Activated naive CD8-positive, alpha-beta T cell treated with anti-CD3 and anti-CD28 coated beads, Interleukin-2, amount 10 ng/mL, durations not matched to agents 7 days and 5 days (primary cell): ENCODE data around the gene XG. TPM values are rescaled to one million over a fixed set of nuclear protein-coding genes. Genes with fewer than 3 reads are reported as not detected.
A peak's percentile ranks its signal among the peaks of the same experiment; 100 is the strongest.
"Not testable (repeated sequence)": the region's sequence is repeated elsewhere in the genome, so short reads cannot be mapped to it uniquely, and the experiment has no call there.

ENCODE experiments used
- ATAC-seq: fragments of 150-1000 bp; cut with Tn5 transposase; one replicate; pipeline ENCODE4 v1.10.0; 2021; ENCODE audit warnings: low read depth, moderate library complexity
- POLR2A ChIA-PET: fragments of 350-600 bp; sonication (Branson Sonifier 250); formaldehyde crosslinking; loops from one replicate; lab custom pipeline; 2021; ENCODE audit warnings: antibody characterized with exemption; lab: Charles Lee
- DNase-seq: peaks from one replicate; pipeline ENCODE4 v3.0.0; 2021
- H3K27ac Mint-ChIP-seq: one replicate; pipeline ENCODE4 v1.8.0; 2022; ENCODE audit warnings: mild to moderate bottlenecking, mixed read lengths
- H3K27me3 Mint-ChIP-seq: one replicate; pipeline ENCODE4 v1.8.0; 2022; ENCODE audit warnings: mild to moderate bottlenecking, moderate library complexity, mixed read lengths
- H3K36me3 Mint-ChIP-seq: one replicate; pipeline ENCODE4 v1.8.0; 2021; ENCODE audit warnings: mild to moderate bottlenecking, mixed read lengths
- H3K4me1 Mint-ChIP-seq: one replicate; pipeline ENCODE4 v1.8.0; 2021; ENCODE audit warnings: mixed read lengths
- H3K4me3 Mint-ChIP-seq: one replicate; pipeline ENCODE4 v1.8.0; 2022; ENCODE audit warnings: mild to moderate bottlenecking, moderate library complexity, mixed read lengths
- H3K9me3 Mint-ChIP-seq: one replicate; pipeline ENCODE4 v1.8.0; 2021; ENCODE audit warnings: mixed read lengths
- total RNA-seq, 2 experiments: library from RNA; stranded (reverse); gene quantifications; one replicate each; pipeline ENCODE4 v1.2.3, GENCODE V29; 2021

XG gene
- total RNA-seq, 2 experiments from 2014 or later, result 0.43 TPM; not detected in 1

DNA sequence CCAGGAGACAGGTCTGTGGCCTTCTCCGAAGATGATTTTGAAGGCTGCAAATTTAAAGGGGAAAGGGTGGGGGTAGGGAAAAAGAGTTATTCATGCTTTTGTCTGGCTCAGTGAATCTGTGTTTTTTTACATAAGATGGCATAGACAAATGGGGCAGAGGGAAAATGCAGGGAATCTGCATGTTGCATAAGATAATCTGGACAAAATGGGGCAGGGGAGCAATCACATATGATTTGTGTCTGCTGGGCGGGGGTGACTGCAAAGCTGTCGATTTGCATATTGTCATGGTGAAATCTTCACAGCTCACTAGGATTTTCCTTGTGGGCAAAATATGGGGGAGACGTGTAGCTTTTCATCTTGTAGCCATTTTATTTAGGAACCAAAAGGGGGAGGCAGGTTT is 47.5 kb downstream of the XG start:
- Mint-ChIP-seq H3K27ac (no peak overlapping the region), H3K36me3 (no peaks in the 10 kb centered on the region), H3K9me3 (no peaks in the 10 kb centered on the region), H3K4me3 (no peak overlapping the region), H3K4me1 (no peaks in the 10 kb centered on the region), H3K27me3 (no peaks in the 10 kb centered on the region)
- POLR2A ChIA-PET, result no interaction called here
- DNase-seq, result no peak
- ATAC-seq, result no peak

- H3K4me3 Mint-ChIP-seq, H3K36me3 Mint-ChIP-seq, ATAC-seq, H3K27ac Mint-ChIP-seq, H3K27me3 Mint-ChIP-seq, DNase-seq, H3K9me3 Mint-ChIP-seq, POLR2A ChIA-PET, H3K4me1 Mint-ChIP-seq: not testable (repeated sequence)
These were observed 48.1 kb downstream of the XG start for GRCh38 chrX:2799980-2800379.

- no peaks in the 10 kb centered on the region for H3K36me3 Mint-ChIP-seq
- H3K9me3 Mint-ChIP-seq, result no peaks in the 10 kb centered on the region
- no peak overlapping the region for H3K27ac Mint-ChIP-seq
- POLR2A ChIA-PET, result no interaction called here
- no peaks in the 10 kb centered on the region for H3K4me1 Mint-ChIP-seq
- no peak overlapping the region for H3K4me3 Mint-ChIP-seq
- DNase-seq, result no peak
- no peak for ATAC-seq
- no peaks in the 10 kb centered on the region for H3K27me3 Mint-ChIP-seq
These were observed 49.4 kb downstream of the XG start for GRCh38 chrX:2801223-2801622.

DNA sequence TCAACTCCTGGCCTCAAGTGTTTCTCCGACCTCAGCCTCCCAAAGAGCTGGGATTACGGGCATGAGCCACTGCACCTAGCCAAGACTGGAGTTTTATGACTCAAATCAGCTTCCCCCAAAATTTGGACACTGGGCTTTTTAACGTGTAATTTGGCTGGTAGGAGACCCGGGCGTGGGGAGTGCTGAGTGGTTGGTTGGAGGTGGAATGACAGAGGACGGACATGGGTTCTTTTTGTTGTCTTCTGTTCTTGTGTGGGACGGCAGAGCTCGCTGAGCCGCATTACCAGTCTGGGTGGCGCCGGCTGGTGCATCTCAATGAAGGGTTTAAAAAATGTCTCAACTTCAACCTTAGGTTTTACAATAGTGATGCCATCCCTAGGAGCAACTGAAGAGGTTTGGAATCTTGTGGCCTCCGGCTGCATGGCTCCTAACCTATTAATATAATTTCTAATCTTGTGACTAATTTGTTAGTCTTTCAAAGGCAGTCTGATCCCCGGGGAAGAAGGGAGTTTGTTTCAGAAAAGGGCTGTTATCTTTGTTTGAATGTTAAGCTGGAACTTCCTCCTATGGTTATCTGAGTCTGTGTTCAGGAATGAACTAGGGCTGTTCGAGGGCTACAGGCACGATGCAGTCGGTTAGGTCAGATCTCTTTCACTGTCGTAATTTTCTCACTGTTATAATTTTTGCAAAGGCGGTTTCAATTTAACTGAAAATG is 50.7 kb downstream of the XG start:
- H3K27me3 Mint-ChIP-seq, H3K27ac Mint-ChIP-seq, POLR2A ChIA-PET, H3K9me3 Mint-ChIP-seq, H3K4me1 Mint-ChIP-seq, DNase-seq, H3K4me3 Mint-ChIP-seq, ATAC-seq, H3K36me3 Mint-ChIP-seq: not testable (repeated sequence)

GRCh38 chrX:2803486-2803885 is 51.6 kb downstream of the XG start:
- H3K27me3 Mint-ChIP-seq, H3K4me1 Mint-ChIP-seq, POLR2A ChIA-PET, H3K36me3 Mint-ChIP-seq, H3K4me3 Mint-ChIP-seq, ATAC-seq, DNase-seq, H3K9me3 Mint-ChIP-seq, H3K27ac Mint-ChIP-seq: not testable (repeated sequence)

- H3K4me1 Mint-ChIP-seq, ATAC-seq, H3K4me3 Mint-ChIP-seq, DNase-seq, H3K27ac Mint-ChIP-seq, H3K9me3 Mint-ChIP-seq, H3K27me3 Mint-ChIP-seq, POLR2A ChIA-PET, H3K36me3 Mint-ChIP-seq: not testable (repeated sequence)
These were observed 52.4 kb downstream of the XG start for GRCh38 chrX:2804106-2804843.

- DNase-seq, H3K9me3 Mint-ChIP-seq, H3K36me3 Mint-ChIP-seq, H3K27ac Mint-ChIP-seq, H3K4me1 Mint-ChIP-seq, H3K4me3 Mint-ChIP-seq, ATAC-seq, H3K27me3 Mint-ChIP-seq, POLR2A ChIA-PET: not testable (repeated sequence)
These were observed 53.0 kb downstream of the XG start for GRCh38 chrX:2804858-2805257.

DNA sequence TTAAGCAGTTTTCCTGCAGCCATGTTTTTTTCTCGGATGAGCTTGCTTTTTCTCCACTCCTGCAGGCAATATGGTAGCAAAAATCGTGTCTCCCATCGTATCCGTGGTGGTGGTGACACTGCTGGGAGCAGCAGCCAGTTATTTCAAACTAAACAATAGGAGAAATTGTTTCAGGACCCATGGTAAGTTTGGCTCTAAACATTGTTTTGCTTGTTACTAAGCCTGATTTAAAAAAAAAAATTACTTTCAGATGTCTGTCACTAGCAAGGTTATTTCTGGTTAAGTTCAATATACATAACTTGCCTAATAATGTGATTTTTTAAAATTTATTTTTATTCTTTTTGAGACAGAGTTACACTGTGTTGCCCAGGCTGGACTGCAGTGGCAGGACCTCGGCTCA is 59.4 kb downstream of the XG start:
- H3K36me3 Mint-ChIP-seq, result no peaks in the 10 kb centered on the region
- DNase-seq, result no peak
- peaks cover 17% of the 10 kb centered on the region for H3K27me3 Mint-ChIP-seq
- H3K27ac Mint-ChIP-seq, result no peak overlapping the region
- POLR2A ChIA-PET, result no interaction called here
- H3K4me3 Mint-ChIP-seq, result no peak overlapping the region
- no peaks in the 10 kb centered on the region for H3K9me3 Mint-ChIP-seq
- no peak for ATAC-seq
- peaks cover 4% of the 10 kb centered on the region for H3K4me1 Mint-ChIP-seq

DNA sequence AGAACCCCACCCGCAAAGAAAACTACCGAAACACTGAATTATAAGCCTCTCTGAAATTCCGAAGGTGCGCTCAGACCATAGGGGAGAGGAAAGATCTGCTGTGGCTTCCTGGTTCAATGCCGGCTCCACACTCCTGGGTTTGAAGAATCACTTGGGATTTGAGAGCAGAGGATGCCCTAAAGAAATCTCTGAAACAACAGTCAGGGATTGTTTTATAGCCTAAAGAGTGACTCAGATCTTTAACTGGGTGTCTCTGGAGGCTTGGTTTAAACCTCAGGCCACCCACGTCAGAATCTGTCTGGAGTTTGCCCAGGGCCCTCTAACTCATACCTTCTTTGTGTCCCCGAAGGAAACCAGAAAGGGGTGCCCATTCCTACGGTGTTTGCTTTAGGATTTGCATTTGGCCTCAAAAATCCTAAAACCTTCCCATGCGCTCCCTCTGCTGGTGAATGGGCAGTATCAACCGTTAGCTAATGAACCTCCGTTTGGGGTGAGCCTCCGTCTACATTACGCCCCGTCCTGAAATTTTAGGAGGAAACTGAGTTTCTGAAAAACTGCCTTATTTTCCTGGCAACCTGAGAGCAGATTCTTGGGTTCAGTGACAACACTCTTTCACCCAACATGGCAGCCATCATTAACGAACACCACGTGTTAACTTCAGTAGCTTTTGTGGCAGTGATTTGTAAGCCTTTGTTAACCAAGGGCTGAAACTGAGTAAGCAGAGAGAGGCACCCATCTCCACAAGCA is 60.5 kb downstream of the XG start:
- DNase-seq, H3K9me3 Mint-ChIP-seq, POLR2A ChIA-PET, H3K4me1 Mint-ChIP-seq, H3K36me3 Mint-ChIP-seq, H3K27ac Mint-ChIP-seq, ATAC-seq: not testable (repeated sequence)
- Mint-ChIP-seq H3K27me3 (peaks cover 23% of the 10 kb centered on the region), H3K4me3 (peak overlapping the region; percentile 32)

DNA sequence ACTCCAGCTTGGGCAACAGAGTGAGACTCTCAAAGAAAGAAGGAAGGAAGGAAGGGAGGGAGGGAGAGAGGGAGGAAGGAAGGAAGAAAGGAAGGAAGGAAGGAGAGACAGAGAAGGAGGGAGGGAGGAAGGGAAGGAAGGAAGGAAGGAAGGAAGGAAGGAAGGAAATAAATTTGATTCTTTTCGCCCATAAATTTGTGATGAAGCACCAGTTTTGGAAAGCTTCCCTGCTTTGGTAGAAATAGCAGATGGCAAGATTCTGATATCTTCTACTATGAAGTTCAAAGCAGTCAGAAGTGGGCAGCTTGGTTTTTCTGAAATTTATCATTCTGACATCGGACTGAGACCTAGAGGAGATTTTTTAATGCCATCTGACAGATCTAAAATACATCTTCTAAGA is 65.2 kb downstream of the XG start:
- H3K27me3 Mint-ChIP-seq, result peaks cover 22% of the 10 kb centered on the region
- no peaks in the 10 kb centered on the region for H3K36me3 Mint-ChIP-seq

DNA sequence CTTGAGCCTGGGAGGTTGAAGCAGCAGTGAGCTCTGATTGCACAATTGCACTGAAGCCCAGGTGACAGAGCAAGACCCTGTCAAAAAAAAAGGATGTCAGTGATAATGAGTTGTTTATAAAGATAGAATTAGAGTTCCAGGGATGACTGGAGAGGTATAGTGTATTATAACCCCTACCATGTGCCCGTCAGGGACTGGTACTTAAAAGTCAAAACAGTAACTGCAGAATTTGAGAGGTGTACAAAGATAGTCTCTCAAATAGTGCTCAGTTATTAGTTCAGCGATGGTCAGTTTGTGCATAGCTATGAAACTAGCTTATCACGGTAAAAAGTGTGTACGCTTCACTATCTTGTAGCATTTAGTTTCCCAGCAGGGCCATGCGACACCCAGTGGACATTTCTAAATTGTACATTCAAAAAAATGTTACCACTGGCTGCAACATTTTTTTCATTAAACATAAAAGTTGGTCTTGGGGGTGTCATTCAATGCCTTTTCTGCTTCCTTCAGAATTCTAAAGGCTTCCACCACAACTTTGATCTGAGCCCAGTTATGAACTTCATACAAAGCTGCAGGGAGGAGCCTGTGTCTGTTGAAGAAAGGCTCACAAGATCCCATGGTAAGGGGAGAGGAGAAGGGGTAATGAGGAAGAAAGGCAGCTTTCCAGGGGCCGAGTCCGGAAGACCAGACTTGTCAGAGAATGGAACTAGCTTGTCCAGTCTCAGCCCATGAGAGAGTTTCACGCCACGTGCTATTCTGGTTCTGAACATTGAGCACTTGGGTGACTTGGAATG is 67.7 kb downstream of the XG start:
- no peak for ATAC-seq
- Mint-ChIP-seq H3K27me3 (peaks cover 19% of the 10 kb centered on the region), H3K9me3 (no peaks in the 10 kb centered on the region), H3K36me3 (no peaks in the 10 kb centered on the region), H3K4me1 (peaks cover 7% of the 10 kb centered on the region), H3K4me3 (no peak overlapping the region), H3K27ac (no peak overlapping the region)
- no peak for DNase-seq
- POLR2A ChIA-PET, result no interaction called here

More for the DNA sequence above, 65.2 kb downstream of the XG start:
- H3K4me1 Mint-ChIP-seq, result peaks cover 10% of the 10 kb centered on the region
- POLR2A ChIA-PET, result no interaction called here
- no peak overlapping the region for H3K27ac Mint-ChIP-seq
- no peak overlapping the region for H3K4me3 Mint-ChIP-seq
- no peaks in the 10 kb centered on the region for H3K9me3 Mint-ChIP-seq
- DNase-seq, result no peak
- no peak for ATAC-seq

GRCh38 chrX:2820136-2820771 is 68.4 kb downstream of the XG start:
- H3K4me1 Mint-ChIP-seq, result peaks cover 7% of the 10 kb centered on the region
- H3K36me3 Mint-ChIP-seq, result no peaks in the 10 kb centered on the region
- no peak for ATAC-seq
- H3K27ac Mint-ChIP-seq, result no peak overlapping the region
- no peak overlapping the region for H3K4me3 Mint-ChIP-seq
- POLR2A ChIA-PET, result no interaction called here
- no peaks in the 10 kb centered on the region for H3K9me3 Mint-ChIP-seq
- DNase-seq, result no peak
- peaks cover 12% of the 10 kb centered on the region for H3K27me3 Mint-ChIP-seq
